Sciatic nerve (tissue), 2 donors: ENCODE data around the gene DRC7. TPM values are rescaled to one million over a fixed set of nuclear protein-coding genes. Genes with fewer than 3 reads are reported as not detected.

Source experiments
- ATAC-seq: fragments of 200-7000 bp; cut with Tn5 transposase; one replicate; pipeline ENCODE4 v1.9.1; 2020; ENCODE audit warnings: mild to moderate bottlenecking, moderate library complexity
- DNase-seq: peaks from one replicate; pipeline ENCODE4 v3.0.0-alpha.2; 2020; ENCODE audit warnings: low spot score
- intact Hi-C: fragments of 100-400 bp; cut with DNase I; formaldehyde crosslinking; loops from one replicate; pipeline ENCODE4 v1.14.2; 2022
- total RNA-seq: library from RNA; stranded (reverse); fragmentation: NEBNext Ultra II Directional; extraction: Animal tissue kit (Norgen Biotek cat#: 25700); gene quantifications from one replicate; pipeline ENCODE4 v1.2.1, GENCODE V29; 2021
- donor health status: DM: no; HTN: no; CAD: no.
- donor health status: DM: no; HTN: no; CAD: no.

Gene DRC7
- total RNA-seq, 1 donor from 2014 or later = not detected

DNA sequence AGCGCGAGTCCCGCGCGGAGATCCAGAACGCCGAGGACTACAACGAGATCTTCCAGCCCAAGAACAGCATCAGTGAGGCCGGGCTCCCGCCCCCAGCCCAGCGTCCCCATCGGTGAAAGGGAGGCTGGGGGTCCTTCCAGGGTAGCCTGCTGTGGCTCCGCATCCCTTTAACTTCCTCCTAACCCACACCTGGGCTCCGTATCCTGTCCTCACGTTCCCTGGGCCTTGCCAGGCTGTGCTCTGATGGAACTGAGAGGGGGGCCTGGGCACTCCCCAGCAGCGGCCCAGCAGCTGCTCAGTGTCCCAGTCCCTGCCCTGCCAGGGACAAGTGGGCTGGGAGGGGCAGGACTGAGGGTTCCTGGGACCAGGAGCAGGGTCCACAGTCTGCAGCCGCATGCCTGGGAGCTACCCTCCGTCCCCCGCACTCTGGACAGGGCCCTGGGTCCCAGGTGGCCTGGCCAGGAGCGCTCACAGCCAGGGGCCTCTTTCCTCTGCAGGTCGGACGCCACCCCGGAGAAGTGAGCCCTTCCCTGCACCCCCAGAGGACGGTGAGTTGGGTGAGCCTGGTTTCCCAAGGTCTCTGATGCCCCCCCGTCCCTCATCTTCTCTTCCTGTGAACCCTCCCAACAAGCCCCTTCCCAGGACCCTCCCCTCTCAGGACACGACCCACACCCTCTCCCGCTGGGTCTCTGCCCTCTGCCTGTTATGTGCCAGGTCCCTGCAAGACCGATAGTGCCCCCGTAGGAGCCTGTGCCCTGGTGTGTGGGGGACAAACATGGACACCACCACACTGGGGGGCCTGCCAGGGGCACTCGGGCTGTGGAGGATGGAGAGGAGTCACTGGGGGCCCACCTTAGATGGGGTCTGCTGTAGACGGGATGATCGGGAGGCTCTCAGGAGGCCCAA lies 59.1 kb downstream of the DRC7 start:
- intact Hi-C loops = loop anchor here (10.0 kb wide), 1 partner anchor 241 kb away; no protein-coding TSS in a partner anchor
- ATAC-seq (no peak), DNase-seq (no peak)

DNA sequence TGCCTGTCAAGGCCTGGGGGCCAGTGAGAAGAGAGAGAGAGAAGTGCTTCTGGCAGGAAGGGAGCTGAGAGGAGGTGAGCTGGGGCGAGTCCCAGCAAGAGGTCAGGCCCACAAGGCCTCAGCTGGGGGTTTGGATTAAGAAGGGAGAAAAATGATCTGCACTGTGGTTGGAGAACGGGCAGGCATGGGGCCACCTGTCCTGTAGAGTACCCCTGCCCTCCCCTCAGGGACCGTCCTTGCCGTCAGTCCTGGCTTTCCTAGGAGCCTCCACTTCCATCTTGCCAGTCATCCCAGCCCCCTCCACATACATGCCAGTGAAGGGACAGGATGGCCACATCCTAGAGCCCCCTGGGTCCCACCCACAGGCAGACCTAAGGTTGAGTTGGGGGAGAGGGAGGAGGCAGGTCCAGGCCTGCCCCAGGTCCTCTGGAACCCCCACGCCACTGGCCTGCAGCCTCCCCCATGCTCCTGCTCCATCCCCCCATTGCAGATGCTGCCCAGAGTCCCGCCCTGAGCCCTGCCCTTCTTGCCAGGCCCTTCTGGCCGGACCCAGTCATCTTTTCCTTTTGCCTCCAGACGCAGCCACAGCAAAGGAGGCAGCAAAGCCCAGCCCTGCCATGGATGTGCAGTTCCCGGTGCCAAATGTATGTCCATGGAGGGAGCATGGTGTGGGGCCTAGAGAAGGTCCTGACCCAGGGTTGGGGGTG lies 59.9 kb downstream of the DRC7 start:
- DNase-seq (no peak), ATAC-seq (no peak)
- intact Hi-C loops = loop anchor here (5.0 to 10.0 kb wide), 2 partner anchors 113 to 240 kb away; no protein-coding TSS in a partner anchor

DNA sequence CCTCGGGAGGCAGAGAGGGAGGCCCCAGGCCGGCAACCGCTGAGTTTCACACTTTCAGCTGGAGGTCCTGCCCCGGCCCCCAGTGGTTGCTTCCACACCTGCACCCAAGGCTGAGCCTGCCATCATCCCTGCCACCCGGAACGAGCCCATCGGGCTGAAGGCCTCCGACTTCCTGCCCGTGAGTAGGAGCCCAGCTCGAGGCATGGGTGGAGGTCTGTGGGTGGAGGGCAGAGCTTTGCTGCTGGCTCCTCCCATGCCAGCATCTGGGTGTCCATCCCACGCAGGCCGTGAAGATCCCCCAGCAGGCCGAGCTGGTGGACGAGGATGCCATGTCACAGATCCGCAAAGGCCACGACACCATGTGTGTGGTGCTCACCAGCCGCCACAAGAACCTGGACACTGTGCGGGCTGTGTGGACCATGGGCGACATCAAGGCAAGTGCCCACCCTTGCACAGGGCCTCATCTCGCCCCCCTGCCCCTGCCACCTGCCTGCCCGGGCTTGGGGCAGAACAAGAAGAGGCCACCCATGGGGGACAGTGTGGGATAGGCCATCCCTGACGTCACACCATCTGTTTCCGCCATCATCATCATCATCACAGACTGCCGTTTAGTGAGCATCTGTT lies 60.6 kb downstream of the DRC7 start:
- intact Hi-C loops = loop anchor here (5.0 to 10.0 kb wide), 2 partner anchors 112 to 240 kb away; no protein-coding TSS in a partner anchor
- ATAC-seq = no peak
- DNase-seq = no peak

DNA sequence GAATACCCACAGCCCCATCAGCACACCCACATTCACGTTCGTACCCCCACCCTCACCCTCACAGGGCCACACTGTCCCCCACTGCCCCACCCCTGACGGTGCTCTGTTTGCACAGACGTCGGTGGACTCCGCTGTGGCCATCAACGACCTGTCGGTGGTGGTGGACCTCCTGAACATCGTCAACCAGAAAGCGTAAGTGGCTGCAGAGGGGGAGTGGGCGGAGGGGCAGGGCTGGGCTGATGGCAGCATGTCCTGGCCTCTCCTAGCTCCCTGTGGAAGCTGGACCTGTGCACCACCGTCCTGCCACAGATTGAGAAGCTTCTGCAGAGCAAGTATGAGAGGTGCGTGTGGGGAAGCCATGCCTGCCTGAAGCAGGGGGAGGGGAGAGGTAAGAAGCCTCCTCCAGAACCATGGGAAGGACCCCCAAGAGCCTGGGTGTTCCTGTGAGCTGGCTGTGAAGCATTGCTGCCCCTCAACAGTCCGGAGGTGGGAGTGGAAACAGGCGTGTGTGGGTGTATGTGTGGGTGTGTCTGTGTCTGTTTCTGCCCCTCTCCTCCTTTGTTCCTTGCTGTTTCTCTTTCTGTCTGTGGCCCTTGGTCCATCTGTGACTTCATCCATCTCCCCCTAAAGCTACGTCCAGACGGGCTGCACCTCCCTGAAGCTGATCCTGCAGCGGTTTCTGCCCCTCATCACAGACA lies 61.3 kb downstream of the DRC7 start:
- no peak for DNase-seq
- no peak for ATAC-seq
- intact Hi-C loops = loop anchor here (5.0 to 10.0 kb wide), 2 partner anchors 111 to 239 kb away; no protein-coding TSS in a partner anchor

DNA sequence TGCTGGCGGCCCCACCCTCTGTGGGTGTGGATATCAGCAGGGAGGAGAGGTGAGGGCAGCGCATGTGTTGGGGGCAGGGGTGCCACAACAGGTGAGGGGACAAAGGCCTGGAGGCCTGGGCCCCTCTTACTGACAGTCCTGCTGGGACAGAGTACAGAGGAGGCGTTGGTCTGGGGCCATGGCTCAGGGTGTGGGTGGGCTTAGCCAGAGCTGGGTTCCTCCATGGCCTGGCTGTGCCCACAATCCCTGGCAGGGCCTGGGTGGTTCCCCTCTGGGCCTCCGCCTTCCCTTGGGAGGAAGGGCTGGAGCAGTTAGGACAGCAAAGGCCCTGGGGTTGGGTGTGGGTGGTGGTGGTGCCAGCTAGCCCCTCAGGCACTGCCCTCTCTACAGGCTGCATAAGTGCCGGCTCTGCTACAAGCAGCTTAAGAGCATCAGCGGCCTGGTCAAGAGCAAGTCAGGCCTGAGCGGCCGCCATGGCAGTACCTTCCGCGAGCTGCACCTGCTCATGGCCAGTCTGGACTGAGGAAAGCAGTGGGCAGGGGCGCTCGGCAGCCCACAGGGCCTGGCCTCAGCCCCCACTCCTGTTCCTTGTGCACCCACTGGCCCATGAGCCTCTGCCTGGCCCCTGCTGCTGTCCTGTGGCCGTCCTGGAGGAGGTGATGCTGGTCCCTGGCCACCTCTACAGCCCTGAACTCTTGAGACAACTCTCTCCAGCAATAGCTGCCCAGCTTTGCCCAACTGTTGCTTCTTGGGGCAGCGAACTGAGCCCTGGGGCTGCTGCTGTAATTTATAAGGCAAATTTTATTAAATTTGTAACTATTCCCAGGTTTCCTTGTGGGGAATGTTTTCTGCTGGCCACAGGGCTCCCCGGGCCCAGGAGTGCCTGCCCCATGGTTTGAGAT lies 62.1 kb downstream of the DRC7 start:
- intact Hi-C loops = loop anchor here (5.0 to 10.0 kb wide), 2 partner anchors 111 to 238 kb away; no protein-coding TSS in a partner anchor
- ATAC-seq (peak; percentile 6), DNase-seq (no peak)

DNA sequence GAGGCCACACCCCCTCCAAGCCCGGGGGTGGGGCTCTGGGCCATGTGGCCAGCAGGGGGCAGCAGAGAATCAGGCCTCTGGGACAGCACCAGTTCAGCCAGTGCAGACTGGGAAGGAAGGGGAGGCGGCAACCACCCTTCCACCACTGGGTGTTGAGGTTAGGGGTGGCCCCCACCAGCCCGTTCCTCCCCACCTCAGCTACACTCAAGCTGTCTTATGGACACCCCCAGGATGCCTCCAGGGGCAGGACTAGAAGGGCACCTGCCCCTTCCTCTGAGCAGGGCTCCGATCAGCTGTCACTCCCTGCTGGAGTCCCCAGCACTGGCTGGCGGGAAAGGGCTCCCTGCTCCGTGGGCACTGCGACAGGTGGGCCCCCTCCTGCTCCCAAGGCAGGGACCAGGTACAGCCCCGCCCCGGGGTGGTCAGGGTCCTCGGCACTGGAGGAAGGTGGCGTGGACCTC lies 62.8 kb downstream of the DRC7 start:
- intact Hi-C loops = loop anchor here (5.0 to 10.0 kb wide), 2 partner anchors 110 to 237 kb away; no protein-coding TSS in a partner anchor
- peak; percentile 94 for ATAC-seq
- DNase-seq = peak; percentile 96

DNA sequence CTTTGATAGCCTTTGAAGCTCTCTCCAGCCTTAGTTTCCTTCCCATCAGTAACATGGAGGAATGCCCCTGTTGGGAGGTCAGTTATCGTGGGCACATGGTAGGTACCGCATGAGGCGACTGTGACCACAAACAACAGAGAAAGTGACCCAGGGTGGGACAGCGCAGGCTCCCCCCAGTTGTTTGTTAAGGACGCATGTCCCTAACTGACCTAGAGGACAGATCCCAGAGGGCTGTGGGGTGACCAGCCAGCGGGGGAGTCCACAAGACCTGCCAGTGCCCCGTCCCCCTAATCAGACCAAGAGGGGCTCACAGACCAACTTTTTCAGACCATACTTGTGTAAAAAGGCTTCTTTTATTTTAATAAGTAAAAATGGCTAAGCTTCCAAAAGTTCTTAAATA lies 63.3 kb downstream of the DRC7 start:
- no peak for ATAC-seq
- DNase-seq = no peak
- intact Hi-C loops = loop anchor here (5.0 to 10.0 kb wide), 2 partner anchors 109 to 237 kb away; no protein-coding TSS in a partner anchor

DNA sequence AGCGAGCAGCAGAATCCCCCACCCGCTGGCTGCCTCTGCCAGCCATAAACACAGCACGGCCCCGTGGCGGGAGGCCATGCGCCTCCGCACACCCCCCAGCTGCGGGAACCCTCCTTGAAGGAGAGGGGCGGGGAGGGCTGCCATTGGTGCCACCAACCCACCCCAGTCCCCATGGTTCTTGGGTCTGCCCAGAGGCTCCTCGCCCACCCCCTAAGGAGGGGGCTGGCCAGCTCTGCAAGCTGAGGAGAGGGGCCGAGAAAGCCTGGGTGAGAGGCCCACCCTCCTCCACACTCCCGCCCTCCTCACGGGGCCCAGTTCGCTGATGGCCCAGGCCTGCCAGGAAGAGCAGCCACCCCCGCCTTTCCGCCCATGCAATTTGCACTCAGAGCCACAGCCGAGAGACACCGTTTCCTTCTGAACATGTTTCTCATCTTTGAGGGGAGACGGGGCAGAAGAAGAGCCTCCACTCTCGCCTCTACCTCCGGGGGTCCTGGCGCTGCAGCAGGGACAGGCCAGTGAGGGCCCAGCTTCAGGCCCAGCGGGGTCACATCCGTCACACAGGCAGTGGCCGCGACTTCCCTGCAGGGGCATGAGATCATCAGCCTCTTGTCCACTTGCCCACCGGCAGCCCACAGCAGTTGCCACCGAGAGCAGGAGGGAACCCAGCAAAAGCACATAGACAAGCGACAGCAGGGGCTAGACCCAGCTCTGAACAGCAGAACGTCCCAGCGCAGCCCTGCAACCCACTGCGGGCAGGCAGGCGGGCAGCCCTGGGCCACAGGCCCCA lies 63.9 kb downstream of the DRC7 start:
- ATAC-seq = no peak
- intact Hi-C loops = loop anchor here (5.0 to 10.0 kb wide), 2 partner anchors 109 to 236 kb away; no protein-coding TSS in a partner anchor
- no peak for DNase-seq

DNA sequence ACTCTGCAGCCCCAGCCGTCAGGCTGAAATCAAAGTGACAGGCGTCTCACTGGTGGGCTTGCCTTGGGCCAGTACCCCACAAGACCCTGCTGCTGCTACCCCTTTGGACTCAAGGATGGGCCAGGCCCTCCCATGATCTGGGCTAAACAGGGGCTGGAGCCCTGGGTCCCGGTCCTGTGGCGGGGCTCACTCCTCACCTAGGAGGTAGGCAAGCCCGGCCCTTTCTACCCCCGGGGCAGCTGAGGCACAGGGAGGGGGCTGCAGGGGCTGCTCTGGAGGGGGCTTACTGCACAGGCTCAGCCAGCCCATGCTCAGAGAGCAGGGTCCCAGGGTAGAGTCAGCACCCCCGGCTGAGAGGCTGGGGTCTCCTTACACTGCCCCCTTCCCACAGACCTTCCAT lies 64.5 kb downstream of the DRC7 start:
- ATAC-seq = no peak
- intact Hi-C loops = loop anchor here (5.0 to 10.0 kb wide), 2 partner anchors 108 to 236 kb away; no protein-coding TSS in a partner anchor
- DNase-seq = no peak

DNA sequence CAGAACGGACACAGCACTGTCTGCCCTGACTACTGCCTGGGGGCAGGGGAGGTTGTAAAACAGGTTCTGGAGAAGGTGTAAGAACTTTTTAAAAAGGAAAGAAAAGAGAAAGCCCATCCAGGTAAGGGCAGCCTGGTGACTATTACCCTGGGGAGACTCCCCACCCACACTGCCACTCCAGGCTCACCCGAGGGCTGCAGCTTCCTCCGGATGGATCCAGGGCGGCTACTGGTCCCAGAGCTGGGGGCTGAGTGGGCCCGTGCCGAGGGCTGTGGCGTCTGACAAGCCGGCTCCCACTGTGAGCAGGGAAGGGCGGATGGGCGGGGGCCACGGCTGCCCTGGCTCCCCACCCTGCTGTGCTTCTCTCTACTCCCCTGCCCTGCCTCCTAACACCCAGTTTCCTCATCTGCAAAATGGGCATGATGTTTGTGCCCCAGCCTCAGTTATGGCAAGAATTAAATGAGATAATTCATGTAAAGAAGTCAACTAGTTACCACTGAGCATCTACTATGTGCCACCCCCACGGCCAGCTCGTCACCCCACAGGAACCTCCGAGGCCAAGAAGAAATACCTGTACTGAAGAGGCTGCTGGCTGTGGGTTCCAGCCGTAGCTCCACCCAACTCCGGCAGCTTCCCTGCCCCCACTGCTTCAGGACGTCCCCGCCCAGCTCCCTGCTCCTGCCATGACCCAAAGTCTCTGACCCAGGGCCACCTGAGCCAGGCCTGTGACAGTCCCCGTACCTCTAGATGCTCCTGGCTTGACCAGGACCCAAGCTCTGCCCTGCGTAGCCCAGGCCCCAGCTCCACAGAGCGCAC lies 65.1 kb downstream of the DRC7 start:
- no peak for ATAC-seq
- intact Hi-C loops = loop anchor here (5.0 to 10.0 kb wide), 2 partner anchors 108 to 235 kb away; no protein-coding TSS in a partner anchor
- no peak for DNase-seq

DNA sequence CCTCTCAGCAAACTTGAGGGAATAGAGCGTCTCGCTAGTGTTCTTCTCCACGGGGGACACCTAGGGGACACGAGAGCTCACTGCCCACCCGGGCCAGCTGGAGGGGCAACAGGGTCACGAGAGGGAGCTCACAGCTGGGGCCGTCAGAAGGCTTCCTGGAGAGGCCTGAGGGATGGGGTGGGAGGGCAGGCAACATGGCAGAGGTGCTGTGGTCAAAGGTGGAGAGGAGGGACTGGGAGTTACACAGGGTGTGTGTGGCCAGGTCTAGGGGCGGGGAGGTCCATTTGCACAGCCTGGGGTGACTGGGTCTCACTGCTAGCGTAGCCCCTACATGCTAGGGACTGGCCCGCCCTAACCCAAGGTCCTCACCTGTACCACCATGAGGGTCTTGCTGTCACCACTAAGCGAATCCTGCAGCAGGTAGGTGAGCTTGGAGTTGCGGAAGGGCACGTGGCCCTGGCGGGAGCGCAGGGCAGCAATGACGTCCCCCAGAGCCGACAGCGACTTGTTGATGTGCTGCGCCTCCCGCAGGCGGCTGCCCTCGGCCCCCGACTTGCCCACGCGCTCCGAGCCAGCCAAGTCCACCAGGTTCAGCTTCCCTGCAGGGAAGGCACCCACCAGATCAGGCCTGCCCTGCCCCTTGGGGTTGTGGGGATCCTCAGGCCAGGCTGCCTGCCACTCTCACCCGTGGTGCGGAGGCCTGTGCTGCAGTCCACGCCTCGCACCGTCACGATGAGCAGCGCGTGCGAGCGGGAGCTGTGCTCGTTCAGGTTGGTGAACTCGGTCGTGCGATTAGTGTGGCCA lies 66.0 kb downstream of the DRC7 start:
- ATAC-seq = no peak
- intact Hi-C loops = no loop called here
- no peak for DNase-seq

DNA sequence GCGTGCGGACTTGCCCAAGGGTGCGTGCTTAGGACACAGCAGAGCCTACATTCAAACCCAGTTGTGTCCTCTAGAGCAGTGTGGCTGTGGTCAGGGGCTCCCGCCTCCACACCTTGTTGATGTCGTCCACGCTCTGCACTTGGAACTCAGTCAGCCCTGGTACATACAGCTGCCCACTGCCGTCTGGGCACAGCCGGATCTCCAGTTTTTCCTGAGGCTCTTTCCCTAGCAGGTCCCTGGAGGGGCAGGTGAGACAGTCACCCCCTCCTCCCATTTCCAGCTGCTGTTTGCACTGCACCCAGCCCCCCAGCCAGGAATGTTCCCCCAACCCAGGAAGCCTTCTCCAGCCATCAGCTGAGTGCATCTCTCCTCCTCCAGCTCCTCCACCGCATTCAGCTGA lies 66.7 kb downstream of the DRC7 start:
- intact Hi-C loops = no loop called here
- no peak for ATAC-seq

DNA sequence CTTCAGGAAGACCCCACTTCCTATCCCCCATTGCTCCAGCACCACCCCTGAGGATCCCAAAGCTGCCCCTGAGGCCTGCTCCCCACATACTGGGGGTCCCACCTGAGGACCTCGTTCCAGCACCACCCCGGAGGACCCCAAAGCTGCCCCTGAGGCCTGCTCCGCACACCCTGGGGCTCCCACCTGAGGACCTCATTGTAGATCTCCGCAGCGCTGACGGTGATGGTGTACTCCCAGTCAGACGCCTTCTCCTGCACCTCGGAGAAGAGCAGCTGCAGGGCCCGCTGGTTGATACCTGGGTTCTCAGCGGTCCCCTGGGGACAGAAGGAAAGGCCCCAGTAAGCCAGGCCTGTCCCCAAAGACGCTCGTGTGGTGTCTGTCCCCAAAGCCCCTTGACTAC lies 67.4 kb downstream of the DRC7 start:
- intact Hi-C loops = no loop called here
- ATAC-seq (no peak), DNase-seq (no peak)

More for the DNA sequence above, 66.7 kb downstream of the DRC7 start:
- DNase-seq = no peak

DNA sequence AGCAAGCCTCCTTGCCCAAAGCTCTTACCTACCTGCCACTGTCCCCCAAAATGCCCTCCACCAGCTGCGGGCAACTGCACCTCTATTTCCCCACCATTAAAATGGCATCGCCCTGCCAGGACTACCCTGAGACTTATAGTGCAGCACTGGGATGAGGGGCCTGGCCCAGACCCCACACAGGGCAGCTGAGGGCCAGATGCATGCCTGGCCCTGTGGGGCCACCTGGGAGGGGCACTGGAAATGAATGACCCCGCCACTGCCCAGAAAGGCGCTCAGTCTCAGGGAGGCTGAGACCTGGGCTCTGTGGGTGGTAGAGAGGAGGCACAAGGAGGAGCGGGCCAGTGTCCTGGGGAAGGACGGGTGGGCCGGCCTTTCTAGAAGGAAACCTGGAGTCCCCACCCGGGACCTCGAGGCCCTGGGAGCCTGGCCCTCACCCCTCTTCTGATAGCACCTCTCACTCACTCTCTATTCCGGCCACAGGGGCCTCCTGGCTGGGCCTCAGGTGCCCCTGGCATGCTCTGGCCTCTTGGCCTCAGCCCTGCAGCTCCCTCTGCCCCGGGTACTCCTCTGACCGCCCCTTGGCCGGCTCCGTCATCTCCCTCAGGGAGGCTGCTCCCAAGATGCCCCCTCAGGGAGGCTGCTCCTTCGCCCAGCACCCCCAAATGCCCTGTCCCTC lies 67.9 kb downstream of the DRC7 start:
- ATAC-seq = no peak
- DNase-seq = no peak
- intact Hi-C loops = no loop called here
